CD14-positive monocyte (primary cell): ENCODE measurements around the gene EMID1. TPM values are rescaled to one million over a fixed set of nuclear protein-coding genes. Genes with fewer than 3 reads are reported as not detected.
A peak's percentile ranks its signal among the peaks of the same experiment; 100 is the strongest.

Experiments
- DNase-seq, 3 donors: peaks; one replicate each; pipeline ENCODE4 v3.0.0-alpha.2; 2011 to 2022
- H2AFZ ChIP-seq: 2 replicates; pipeline ENCODE4 v1.6.0; 2012; ENCODE audit warnings: mild to moderate bottlenecking, low read depth, low read length, inconsistent platforms; ENCODE audit not compliant: insufficient read depth, poor library complexity, severe bottlenecking
- H3K27ac ChIP-seq, 2 donors: 1 replicate in 1 of 2; 2 replicates in 1 of 2; pipeline ENCODE4 v1.5.1; 2012 to 2013; ENCODE audit warnings: low read length in 2 of 2, control low read depth in 1 of 2, inconsistent platforms in 1 of 2, low read depth in 1 of 2, mild to moderate bottlenecking in 1 of 2
- H3K27me3 ChIP-seq, 2 donors: one replicate each; pipeline versions ENCODE4 v1.6.0 to v1.6.1; 2011 to 2013; ENCODE audit warnings: low read length in 2 of 2; ENCODE audit not compliant: control insufficient read depth in 2 of 2, insufficient read depth in 2 of 2
- H3K36me3 ChIP-seq, 2 donors: replicated peaks in 1 of 2; 1 replicate in 1 of 2; 2 replicates in 1 of 2; pipeline versions ENCODE4 v1.5.1 to v1.6.1; 2012 to 2013; ENCODE audit warnings: low read length in 2 of 2, control low read depth in 1 of 2, inconsistent platforms in 1 of 2, mild to moderate bottlenecking in 1 of 2; ENCODE audit not compliant: insufficient read depth in 2 of 2, control insufficient read depth in 1 of 2
- H3K4me1 ChIP-seq, 2 donors: 1 replicate in 1 of 2; 2 replicates in 1 of 2; pipeline versions ENCODE4 v1.5.1 to v1.6.1; 2012 to 2013; ENCODE audit warnings: low read length in 2 of 2, control low read depth in 1 of 2, inconsistent platforms in 1 of 2, mild to moderate bottlenecking in 1 of 2, moderate library complexity in 1 of 2; ENCODE audit not compliant: insufficient read depth in 2 of 2, control insufficient read depth in 1 of 2
- H3K4me2 ChIP-seq: replicated peaks from 2 replicates; pipeline ENCODE3; 2012; ENCODE audit warnings: low read length, moderate library complexity, mild to moderate bottlenecking; ENCODE audit not compliant: poor library complexity, severe bottlenecking; ENCODE audit errors: extremely low read depth
- H3K4me3 ChIP-seq, 3 experiments: fragments of 200-600 bp in 1 of 3; sonication (generic) in 1 of 3; replicated peaks in 1 of 3; 1 replicate in 2 of 3; 2 replicates in 1 of 3; pipeline ENCODE4 v1.5.1; 2011 to 2013; ENCODE audit warnings: low read length in 3 of 3, mild to moderate bottlenecking in 3 of 3, control low read depth in 2 of 3, low read depth in 2 of 3, inconsistent platforms in 1 of 3, moderate library complexity in 1 of 3
- H3K79me2 ChIP-seq: 2 replicates; pipeline ENCODE4 v1.6.0; 2012; ENCODE audit warnings: mild to moderate bottlenecking, control low read depth, inconsistent platforms, low read length, moderate library complexity; ENCODE audit not compliant: insufficient read depth
- H3K9ac ChIP-seq: 2 replicates; pipeline ENCODE4 v1.6.0; 2017; ENCODE audit warnings: low read length, mild to moderate bottlenecking; ENCODE audit not compliant: insufficient read depth, poor library complexity, severe bottlenecking
- H3K9me3 ChIP-seq, 2 donors: replicated peaks in 1 of 2; 1 replicate in 1 of 2; 2 replicates in 1 of 2; pipeline versions ENCODE4 v1.5.1 to v1.6.1; 2012 to 2013; ENCODE audit warnings: low read length in 2 of 2, control low read depth in 1 of 2; ENCODE audit not compliant: control insufficient read depth in 1 of 2, insufficient read depth in 1 of 2
- H4K20me1 ChIP-seq: 2 replicates; pipeline ENCODE4 v1.6.0; 2012; ENCODE audit warnings: mild to moderate bottlenecking, low read length, control low read depth, moderate library complexity; ENCODE audit not compliant: insufficient read depth
- H3K27ac Mint-ChIP-seq, 7 donors: one replicate each; pipeline ENCODE4 v1.8.0; 2020; ENCODE audit warnings: mild to moderate bottlenecking in 7 of 7, mixed read lengths in 7 of 7, moderate library complexity in 6 of 7, inconsistent platforms in 2 of 7
- H3K27me3 Mint-ChIP-seq, 3 donors: one replicate each; pipeline ENCODE4 v1.8.0; 2021 to 2022; ENCODE audit warnings: low read depth in 3 of 3, mild to moderate bottlenecking in 3 of 3, mixed read lengths in 3 of 3, moderate library complexity in 3 of 3, inconsistent platforms in 1 of 3
- H3K36me3 Mint-ChIP-seq, 2 donors: one replicate each; pipeline ENCODE4 v1.8.0; 2020; ENCODE audit warnings: mixed read lengths in 2 of 2, inconsistent platforms in 1 of 2, mild to moderate bottlenecking in 1 of 2
- H3K4me1 Mint-ChIP-seq: one replicate; pipeline ENCODE4 v1.8.0; 2020; ENCODE audit warnings: mild to moderate bottlenecking, mixed read lengths
- H3K4me3 Mint-ChIP-seq, 2 donors: one replicate each; pipeline ENCODE4 v1.8.0; 2020; ENCODE audit warnings: mild to moderate bottlenecking in 2 of 2, mixed read lengths in 2 of 2, moderate library complexity in 1 of 2
- H3K9me3 Mint-ChIP-seq, 7 donors: one replicate each; pipeline ENCODE4 v1.8.0; 2020 to 2022; ENCODE audit warnings: mixed read lengths in 7 of 7, mild to moderate bottlenecking in 6 of 7, moderate library complexity in 6 of 7, inconsistent platforms in 2 of 7
- CTCF ChIP-seq: fragments of 200-600 bp; IDR thresholded peaks from one replicate; pipeline ENCODE4 v1.8.0; 2022; ENCODE audit warnings: antibody characterized with exemption, mild to moderate bottlenecking
- WGBS: methylation state at CpG from one replicate; pipeline ENCODE4 v1.1.5; 2013; ENCODE audit warnings: missing lambda C conversion rate; ENCODE audit not compliant: insufficient coverage; 5-methylcytosine and 5-hydroxymethylcytosine counted together
- intact Hi-C, 2 donors: fragments of 100-400 bp; cut with micrococcal nuclease; formaldehyde crosslinking; loops; one replicate each; pipeline versions ENCODE4 v1.15.0 to v1.15.1; 2023
- polyA plus RNA-seq, 3 donors: library from polyadenylated mRNA; depleted of rRNA in 1 of 3; unstranded in 2 of 3; stranded (reverse) in 1 of 3; fragments of 300-500 nt in 2 of 3; fragments of >200 nt in 1 of 3; fragmentation: Illumina TruSeq in 2 of 3; gene quantifications; 1 replicate in 2 of 3; 2 replicates in 1 of 3; pipeline ENCODE4 v1.2.3, GENCODE V29; 2012 to 2021

EMID1 gene
- polyA plus RNA-seq, 3 donors: not detected

DNA sequence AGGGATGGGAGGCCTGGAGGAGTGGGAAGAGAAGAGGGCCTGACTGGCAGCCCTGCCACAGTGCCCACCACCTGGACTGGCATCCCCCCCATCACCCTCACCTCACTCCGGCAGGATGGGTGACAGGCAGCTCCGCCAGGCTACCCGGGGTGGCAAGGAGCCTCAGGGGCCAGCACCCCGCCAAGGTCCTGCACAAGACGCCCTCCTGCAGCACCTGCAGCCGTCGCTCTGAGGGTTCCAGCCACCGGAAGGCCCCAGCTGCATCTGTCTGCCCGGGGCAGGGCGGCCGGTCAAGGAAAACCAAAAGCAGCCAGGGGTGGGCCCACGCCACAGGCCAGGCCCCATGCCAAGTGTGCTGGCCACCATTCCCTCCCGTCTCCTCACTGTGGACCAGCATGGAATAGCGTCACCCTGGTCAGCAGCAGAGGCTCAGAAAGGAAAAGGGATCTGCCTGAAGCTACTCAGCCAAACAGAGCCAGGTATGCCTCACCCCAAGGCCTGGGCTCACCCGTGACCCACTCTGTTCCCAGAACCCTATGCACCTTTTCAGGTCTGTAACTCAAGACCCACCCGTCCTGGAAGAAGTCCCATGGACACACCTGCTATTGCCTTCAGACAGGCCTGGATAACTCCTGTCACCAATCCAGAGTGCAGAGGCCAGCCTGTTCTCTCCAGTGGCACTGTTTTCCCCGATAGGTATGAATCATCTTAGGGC, 55.1 kb downstream of the EMID1 start:
- no peak overlapping the region for H3K27ac ChIP-seq
- Mint-ChIP-seq H3K9me3 (no peaks in the 10 kb centered on the region), H3K4me3 (no peak overlapping the region), H3K27ac (peak overlapping the region in 2 of 7 donors; percentile 41 to 81), H3K27me3 (peaks cover 0 to 4% (median 2%) of the 10 kb centered on the region in 3 donors), H3K36me3 (peaks cover 8 to 16% of the 10 kb centered on the region in 2 donors), H3K4me1 (peaks cover under 1% of the 10 kb centered on the region)
- no peaks in the 10 kb centered on the region for H4K20me1 ChIP-seq
- no peak overlapping the region for H2AFZ ChIP-seq
- no peak for DNase-seq
- H3K36me3 ChIP-seq: peaks cover 5 to 13% of the 10 kb centered on the region in 2 donors
- no peaks in the 10 kb centered on the region for H3K27me3 ChIP-seq
- H3K4me2 ChIP-seq: no peak overlapping the region
- no peaks in the 10 kb centered on the region for H3K9me3 ChIP-seq
- H3K9ac ChIP-seq: no peak overlapping the region
- 94% methylated on average over 17 of the region's 17 CpGs for WGBS
- H3K4me1 ChIP-seq: no peaks in the 10 kb centered on the region
- TF ChIP-seq CTCF: no peak
- intact Hi-C loops: loop anchor here in 1 of 2 donors (10.0 kb wide), 1 partner anchor 124 kb away; the partner anchor contains the start of gene AP1B1
- no peak overlapping the region for H3K4me3 ChIP-seq
- no peaks in the 10 kb centered on the region for H3K79me2 ChIP-seq

GRCh38 chr22:29263791-29264276, 58.1 kb downstream of the EMID1 start:
- Mint-ChIP-seq H3K9me3 (no peaks in the 10 kb centered on the region), H3K4me1 (peaks cover 17% of the 10 kb centered on the region), H3K27me3 (peaks cover under 1 to 4% (median 2%) of the 10 kb centered on the region in 3 donors), H3K27ac (no peak overlapping the region), H3K36me3 (peaks cover 8 to 16% of the 10 kb centered on the region in 2 donors), H3K4me3 (no peak overlapping the region)
- H3K79me2 ChIP-seq: peaks cover 19% of the 10 kb centered on the region
- no peak overlapping the region for H3K27ac ChIP-seq
- H3K4me1 ChIP-seq: peaks cover 11 to 12% of the 10 kb centered on the region in 2 donors
- H3K4me2 ChIP-seq: no peak overlapping the region
- 90% methylated on average over 14 of the region's 14 CpGs for WGBS
- H2AFZ ChIP-seq: no peak overlapping the region
- no peak for TF ChIP-seq CTCF
- H3K4me3 ChIP-seq: no peak overlapping the region
- peaks cover 4% of the 10 kb centered on the region for H4K20me1 ChIP-seq
- H3K9ac ChIP-seq: no peak overlapping the region
- intact Hi-C loops: loop anchor here in 1 of 2 donors (10.0 kb wide), 1 partner anchor 121 kb away; the partner anchor contains the start of gene AP1B1
- H3K36me3 ChIP-seq: peaks cover 5 to 13% of the 10 kb centered on the region in 2 donors
- DNase-seq: no peak
- H3K27me3 ChIP-seq: no peaks in the 10 kb centered on the region
- no peaks in the 10 kb centered on the region for H3K9me3 ChIP-seq
